Caco-2 (cell line): ENCODE measurements around the gene SCFD2. TPM values are rescaled to one million over a fixed set of nuclear protein-coding genes. Genes with fewer than 3 reads are reported as not detected.

Experiments used
- BruUV-seq: library from RNA; stranded (reverse); fragments of 400-500 nt; replicated peaks from 2 replicates; lab custom pipeline; 2021; lab: Mats Ljungman, UMichigan
- CTCF ChIA-PET: fragments of 300-600 bp; sonication (Branson Sonifier 250); formaldehyde crosslinking; loops from one replicate; lab custom pipeline; 2022; ENCODE audit warnings: antibody characterized with exemption; lab: Charles Lee
- POLR2A ChIA-PET: fragments of 300-600 bp; sonication (Branson Sonifier 250); formaldehyde crosslinking; loops from one replicate; lab custom pipeline; 2022; ENCODE audit warnings: antibody characterized with exemption; lab: Charles Lee
- DNase-seq, 2 experiments: peaks; one replicate each; pipeline versions ENCODE4 v3.0.0 to v3.0.0-alpha.2; 2020 to 2022
- H3K27me3 ChIP-seq: replicated peaks from 2 replicates; pipeline ENCODE4 v1.6.0; 2011; ENCODE audit warnings: low read length; ENCODE audit not compliant: control insufficient read depth, insufficient read depth
- H3K36me3 ChIP-seq: 2 replicates; pipeline ENCODE4 v1.5.1; 2011; ENCODE audit warnings: low read length; ENCODE audit not compliant: control insufficient read depth, insufficient read depth
- H3K4me1 ChIP-seq: fragments of 250-450 bp; sonication (Bioruptor Pico); 2 replicates; pipeline ENCODE4 v1.5.1; 2020; ENCODE audit warnings: mild to moderate bottlenecking
- H3K4me3 ChIP-seq: 2 replicates; pipeline ENCODE4 v1.5.1; 2011; ENCODE audit warnings: low read depth, mild to moderate bottlenecking, control low read depth, low read length
- H3K9me3 ChIP-seq: fragments of 250-450 bp; sonication (Bioruptor Pico); 2 replicates; pipeline ENCODE4 v1.5.1; 2020; ENCODE audit warnings: mild to moderate bottlenecking, moderate library complexity
- H3K27ac Mint-ChIP-seq: one replicate; pipeline ENCODE4 v1.8.0; 2022; ENCODE audit warnings: mixed read lengths; ENCODE audit not compliant: unreplicated experiment
- H3K27me3 Mint-ChIP-seq: one replicate; pipeline ENCODE4 v1.8.0; 2022; ENCODE audit warnings: mixed read lengths; ENCODE audit not compliant: insufficient read depth, unreplicated experiment
- H3K36me3 Mint-ChIP-seq: one replicate; pipeline ENCODE4 v1.8.0; 2022; ENCODE audit warnings: mild to moderate bottlenecking, mixed read lengths; ENCODE audit not compliant: insufficient read depth, unreplicated experiment
- H3K4me1 Mint-ChIP-seq: one replicate; pipeline ENCODE4 v1.8.0; 2022; ENCODE audit warnings: low read depth, mixed read lengths; ENCODE audit not compliant: unreplicated experiment
- H3K4me3 Mint-ChIP-seq: one replicate; pipeline ENCODE4 v1.8.0; 2022; ENCODE audit warnings: mild to moderate bottlenecking, moderate library complexity, mixed read lengths; ENCODE audit not compliant: unreplicated experiment
- H3K9me3 Mint-ChIP-seq: one replicate; pipeline ENCODE4 v1.8.0; 2022; ENCODE audit warnings: mixed read lengths; ENCODE audit not compliant: unreplicated experiment
- intact Hi-C: fragments of 100-400 bp; cut with micrococcal nuclease; formaldehyde crosslinking; loops from one replicate; pipeline ENCODE4 v1.10.0; 2022; ENCODE audit not compliant: unreplicated experiment
- total RNA-seq: library from RNA; stranded (reverse); gene quantifications from 2 replicates; pipeline ENCODE4 v1.2.3, GENCODE V29; 2022
- TF ChIP-seq, protein P1 (sequence below), 2 experiments: fragments of 200-600 bp in 1 of 2; IDR thresholded peaks; 1 replicate in 1 of 2; 2 replicates in 1 of 2; pipeline versions ENCODE4 v1.5.1 to v1.8.0; 2011 to 2022; ENCODE audit warnings: antibody characterized with exemption in 1 of 2, control low read depth in 1 of 2, inconsistent platforms in 1 of 2, low read depth in 1 of 2, low read length in 1 of 2, mild to moderate bottlenecking in 1 of 2, moderate library complexity in 1 of 2; ENCODE audit not compliant: insufficient read depth in 1 of 2, severe bottlenecking in 1 of 2, unreplicated experiment in 1 of 2

SCFD2 gene
- total RNA-seq, 1 experiment from 2014 or later = 12.2 TPM

DNA sequence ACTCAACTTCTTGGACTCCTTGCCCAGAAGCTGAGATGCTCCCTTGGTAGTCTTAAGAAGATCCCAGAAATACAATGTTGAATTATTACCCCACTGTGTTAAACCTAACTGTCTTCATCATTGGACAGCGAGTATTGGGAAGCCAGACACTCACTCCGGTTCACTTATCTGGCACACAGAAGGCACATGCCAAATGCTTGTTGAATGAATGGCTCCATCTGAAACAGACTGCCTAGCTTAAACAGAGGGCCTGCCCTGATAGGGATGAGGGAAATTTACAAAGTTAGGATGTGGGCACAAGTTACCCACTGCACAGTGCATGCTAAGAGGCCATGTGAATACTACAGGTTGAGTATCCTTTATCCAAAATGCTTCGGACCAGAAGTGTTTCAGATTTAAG lies 424.4 kb downstream of the SCFD2 start:
- ChIA-PET POLR2A (no interaction called here), CTCF (interaction anchor here (0.6 kb wide), 1 partner anchor 18 kb away, joined by 3 read pairs; no protein-coding TSS in a partner anchor)
- BruUV-seq = no TSS peak
- DNase-seq = no peak
- TF ChIP-seq, protein P1, sequence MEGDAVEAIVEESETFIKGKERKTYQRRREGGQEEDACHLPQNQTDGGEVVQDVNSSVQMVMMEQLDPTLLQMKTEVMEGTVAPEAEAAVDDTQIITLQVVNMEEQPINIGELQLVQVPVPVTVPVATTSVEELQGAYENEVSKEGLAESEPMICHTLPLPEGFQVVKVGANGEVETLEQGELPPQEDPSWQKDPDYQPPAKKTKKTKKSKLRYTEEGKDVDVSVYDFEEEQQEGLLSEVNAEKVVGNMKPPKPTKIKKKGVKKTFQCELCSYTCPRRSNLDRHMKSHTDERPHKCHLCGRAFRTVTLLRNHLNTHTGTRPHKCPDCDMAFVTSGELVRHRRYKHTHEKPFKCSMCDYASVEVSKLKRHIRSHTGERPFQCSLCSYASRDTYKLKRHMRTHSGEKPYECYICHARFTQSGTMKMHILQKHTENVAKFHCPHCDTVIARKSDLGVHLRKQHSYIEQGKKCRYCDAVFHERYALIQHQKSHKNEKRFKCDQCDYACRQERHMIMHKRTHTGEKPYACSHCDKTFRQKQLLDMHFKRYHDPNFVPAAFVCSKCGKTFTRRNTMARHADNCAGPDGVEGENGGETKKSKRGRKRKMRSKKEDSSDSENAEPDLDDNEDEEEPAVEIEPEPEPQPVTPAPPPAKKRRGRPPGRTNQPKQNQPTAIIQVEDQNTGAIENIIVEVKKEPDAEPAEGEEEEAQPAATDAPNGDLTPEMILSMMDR (IDR thresholded peaks at IDR 0.05; ENCODE audit: insufficient read depth in 1 of 2, low read depth in 1 of 2, low read length in 1 of 2, severe bottlenecking in 1 of 2, unreplicated experiment in 1 of 2) = no peak
- Histone ChIP-seq H3K4me1 (no peaks in the 10 kb centered on the region), H3K9me3 (no peaks in the 10 kb centered on the region), H3K4me3 (no peak overlapping the region), H3K27me3 (no peaks in the 10 kb centered on the region), H3K36me3 (no peaks in the 10 kb centered on the region)
- no peaks in the 10 kb centered on the region for H3K36me3 Mint-ChIP-seq
- H3K27ac Mint-ChIP-seq = peak overlapping the region; percentile 14
- H3K4me3 Mint-ChIP-seq = no peak overlapping the region
- H3K27me3 Mint-ChIP-seq = no peaks in the 10 kb centered on the region
- H3K4me1 Mint-ChIP-seq = peaks cover 7% of the 10 kb centered on the region
- intact Hi-C loops = no loop called here
- H3K9me3 Mint-ChIP-seq = peaks cover 8% of the 10 kb centered on the region

DNA sequence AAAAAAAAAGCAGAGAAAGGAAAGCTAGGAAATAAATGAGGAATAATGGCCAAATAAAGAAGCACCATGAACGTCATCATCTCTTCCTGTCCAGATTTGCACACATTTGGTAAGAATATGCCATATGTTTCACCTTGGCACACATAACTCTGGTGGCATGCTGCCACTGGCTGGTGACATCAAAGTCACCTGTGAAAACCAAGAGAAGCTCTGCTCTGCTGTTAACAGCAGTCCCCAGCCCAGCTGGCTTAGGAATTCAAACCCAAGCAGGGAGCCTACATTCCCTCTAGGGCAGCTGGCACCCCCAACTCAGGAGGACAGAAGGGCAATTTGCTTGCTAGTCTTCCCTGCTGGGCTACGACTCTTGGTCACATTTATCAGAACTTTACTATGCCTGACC lies 426.1 kb downstream of the SCFD2 start:
- Histone ChIP-seq H3K36me3 (no peaks in the 10 kb centered on the region), H3K4me3 (no peak overlapping the region), H3K4me1 (no peaks in the 10 kb centered on the region), H3K27me3 (no peaks in the 10 kb centered on the region), H3K9me3 (no peaks in the 10 kb centered on the region)
- Mint-ChIP-seq H3K4me1 (peaks cover 10% of the 10 kb centered on the region), H3K9me3 (peaks cover 12% of the 10 kb centered on the region), H3K4me3 (no peak overlapping the region), H3K27me3 (no peaks in the 10 kb centered on the region), H3K36me3 (no peaks in the 10 kb centered on the region), H3K27ac (no peak overlapping the region)
- intact Hi-C loops = no loop called here
- BruUV-seq = no TSS peak
- no peak for DNase-seq
- CTCF ChIA-PET = no interaction called here
- POLR2A ChIA-PET = no interaction called here
- TF ChIP-seq, protein P1 (IDR thresholded peaks at IDR 0.05; ENCODE audit: insufficient read depth in 1 of 2, low read depth in 1 of 2, low read length in 1 of 2, severe bottlenecking in 1 of 2, unreplicated experiment in 1 of 2) = no peak

DNA sequence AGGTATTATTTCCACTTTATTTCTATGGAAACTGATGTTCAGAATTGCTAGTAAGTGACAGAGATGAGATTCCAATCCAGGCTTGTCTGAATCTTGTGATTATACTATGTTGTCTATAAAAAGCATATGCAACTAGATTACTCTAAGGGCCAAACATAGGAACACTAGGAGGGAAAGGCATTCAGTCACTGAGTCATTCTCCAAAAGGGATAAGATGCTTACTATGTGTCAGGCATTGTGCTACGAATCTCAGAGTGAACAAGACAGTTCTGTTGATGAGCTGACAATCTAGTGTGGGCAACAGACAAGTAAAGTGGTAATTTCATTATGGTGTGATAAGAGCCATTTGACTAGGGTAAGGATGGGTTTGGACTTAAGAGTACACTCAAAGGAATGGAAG lies 426.5 kb downstream of the SCFD2 start:
- Histone ChIP-seq H3K9me3 (no peaks in the 10 kb centered on the region), H3K4me3 (no peak overlapping the region), H3K36me3 (no peaks in the 10 kb centered on the region), H3K4me1 (no peaks in the 10 kb centered on the region), H3K27me3 (no peaks in the 10 kb centered on the region)
- Mint-ChIP-seq H3K27me3 (no peaks in the 10 kb centered on the region), H3K36me3 (no peaks in the 10 kb centered on the region), H3K4me1 (peaks cover 10% of the 10 kb centered on the region), H3K27ac (no peak overlapping the region), H3K9me3 (peaks cover 12% of the 10 kb centered on the region), H3K4me3 (no peak overlapping the region)
- BruUV-seq = no TSS peak
- POLR2A ChIA-PET = no interaction called here
- no peak for DNase-seq
- intact Hi-C loops = no loop called here
- CTCF ChIA-PET = no interaction called here
- TF ChIP-seq, protein P1 (IDR thresholded peaks at IDR 0.05; ENCODE audit: insufficient read depth in 1 of 2, low read depth in 1 of 2, low read length in 1 of 2, severe bottlenecking in 1 of 2, unreplicated experiment in 1 of 2) = no peak
